ENCODE results near the gene P4HB.
A peak's percentile ranks its signal among the peaks of the same experiment; 100 is the strongest.

P4HB gene

DNA sequence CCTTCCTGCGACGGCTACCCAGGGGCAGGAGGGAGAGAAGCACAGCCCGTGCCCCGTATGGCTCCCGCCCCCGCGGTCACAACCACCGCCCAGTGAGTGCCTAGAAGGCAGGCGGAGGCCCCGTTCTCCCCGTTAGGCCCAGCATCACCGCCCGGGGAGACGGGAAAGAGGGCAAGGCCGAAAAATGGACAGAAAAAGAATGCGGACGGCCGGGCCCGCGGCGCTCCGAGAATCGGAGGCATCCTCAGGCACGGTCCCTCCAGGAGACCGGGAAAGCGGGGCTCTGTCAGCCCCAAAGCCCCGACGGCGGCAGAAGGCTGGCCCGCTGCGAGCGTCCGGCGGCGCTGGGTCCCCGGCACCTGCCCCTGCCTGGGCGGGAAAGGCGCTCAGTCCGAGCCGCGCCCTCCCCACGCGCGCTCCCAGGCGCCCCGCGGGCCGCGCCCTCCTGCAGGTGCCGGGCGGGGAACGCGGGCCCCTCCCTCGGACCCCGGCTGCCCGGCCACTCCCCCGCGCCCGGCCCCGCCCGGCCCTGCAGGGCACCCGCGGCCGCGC lies 27.7 kb downstream of the P4HB start:
- DNase-seq (ENCODE audit: low read depth in 2 of 2): peak in 1 of 2 donors; percentile 17

GRCh38 chr17:81831957-81832607 lies 28.3 kb downstream of the P4HB start:
- peak; percentile 13 to 16 for DNase-seq (ENCODE audit: low read depth in 2 of 2)

DNA sequence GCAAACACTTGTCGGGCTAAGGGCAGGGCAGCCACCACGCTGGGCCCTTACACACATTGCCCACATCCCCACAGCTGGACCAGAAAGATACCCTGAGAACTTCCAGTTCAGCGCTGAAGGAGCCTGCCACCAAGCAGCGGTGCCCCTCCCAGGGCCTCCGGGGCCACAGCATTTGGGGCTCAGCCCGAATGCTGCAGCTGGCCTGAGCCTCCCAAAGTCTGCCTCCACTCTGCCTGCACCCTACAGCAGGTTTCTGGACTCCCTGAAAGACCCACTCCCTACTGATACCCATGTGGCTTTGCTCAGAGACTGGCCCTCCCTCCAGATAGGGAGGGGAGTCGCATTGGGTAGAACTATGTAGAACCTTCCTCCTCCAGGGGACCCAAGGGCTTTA lies 28.8 kb downstream of the P4HB start:
- no peak for DNase-seq (ENCODE audit: low read depth in 2 of 2)

- no peak for DNase-seq (ENCODE audit: low read depth in 2 of 2)
Measured at GRCh38 chr17:81829858-81830257, 30.5 kb downstream of the P4HB start.

- no peak for DNase-seq (ENCODE audit: low read depth in 2 of 2)
Measured at GRCh38 chr17:81828656-81829055, 31.7 kb downstream of the P4HB start.

GRCh38 chr17:81825841-81826466 lies 34.4 kb downstream of the P4HB start:
- no peak for DNase-seq (ENCODE audit: low read depth in 2 of 2)

- DNase-seq (ENCODE audit: low read depth in 2 of 2): no peak
Measured at GRCh38 chr17:81824595-81824994, 35.7 kb downstream of the P4HB start.

- DNase-seq (ENCODE audit: low read depth in 2 of 2): no peak
Measured at GRCh38 chr17:81823820-81824550, 36.4 kb downstream of the P4HB start.

- no peak for DNase-seq (ENCODE audit: low read depth in 2 of 2)
Measured at GRCh38 chr17:81822996-81823819, 37.1 kb downstream of the P4HB start.

DNA sequence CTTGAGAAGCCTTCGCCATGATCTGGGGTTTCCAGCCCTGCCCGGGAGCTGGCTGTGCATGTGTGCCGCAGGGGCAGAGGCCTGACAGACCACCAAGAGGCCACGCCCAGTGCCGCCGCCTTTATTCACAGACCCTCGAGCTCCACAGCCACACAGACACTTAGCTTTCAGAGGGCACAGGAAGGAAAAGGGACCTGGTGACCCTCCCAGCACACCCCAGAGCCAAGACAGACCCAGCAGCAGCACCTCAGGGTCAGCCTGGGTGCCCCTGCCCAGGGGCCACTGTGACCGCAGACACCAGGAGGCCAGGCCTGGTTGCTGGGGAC lies 38.1 kb downstream of the P4HB start:
- no peak for DNase-seq (ENCODE audit: low read depth in 2 of 2)

GRCh38 chr17:81821603-81822311 lies 38.6 kb downstream of the P4HB start:
- no peak for DNase-seq (ENCODE audit: low read depth in 2 of 2)

DNA sequence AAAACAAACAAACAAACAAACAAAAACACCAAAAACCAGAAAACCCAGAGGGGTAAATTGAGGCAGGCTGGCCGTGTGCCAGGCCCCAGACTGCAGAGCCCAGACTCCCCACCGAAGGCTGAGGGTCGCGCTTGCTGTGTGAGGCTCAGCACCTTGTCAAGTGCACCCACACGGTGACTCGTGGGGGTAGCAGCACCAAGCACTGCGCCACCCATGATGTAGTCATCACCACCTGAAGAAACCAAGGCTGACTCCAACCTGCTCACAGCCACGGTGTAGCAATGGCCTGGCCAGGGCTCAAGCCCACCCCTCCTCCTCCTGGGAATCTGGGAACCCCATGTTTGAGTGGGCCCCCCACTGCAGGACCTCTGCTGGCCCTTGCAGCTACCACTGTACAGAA lies 39.2 kb downstream of the P4HB start:
- DNase-seq (ENCODE audit: low read depth in 2 of 2): no peak

GRCh38 chr17:81819708-81820107 lies 40.6 kb downstream of the P4HB start:
- DNase-seq (ENCODE audit: low read depth in 2 of 2): no peak

GRCh38 chr17:81817758-81818147 lies 42.6 kb downstream of the P4HB start:
- no peak for DNase-seq (ENCODE audit: low read depth in 2 of 2)

GRCh38 chr17:81815646-81815986 lies 44.7 kb downstream of the P4HB start:
- no peak for DNase-seq (ENCODE audit: low read depth in 2 of 2)

GRCh38 chr17:81814748-81815645 lies 45.3 kb downstream of the P4HB start:
- DNase-seq (ENCODE audit: low read depth in 2 of 2): no peak

DNA sequence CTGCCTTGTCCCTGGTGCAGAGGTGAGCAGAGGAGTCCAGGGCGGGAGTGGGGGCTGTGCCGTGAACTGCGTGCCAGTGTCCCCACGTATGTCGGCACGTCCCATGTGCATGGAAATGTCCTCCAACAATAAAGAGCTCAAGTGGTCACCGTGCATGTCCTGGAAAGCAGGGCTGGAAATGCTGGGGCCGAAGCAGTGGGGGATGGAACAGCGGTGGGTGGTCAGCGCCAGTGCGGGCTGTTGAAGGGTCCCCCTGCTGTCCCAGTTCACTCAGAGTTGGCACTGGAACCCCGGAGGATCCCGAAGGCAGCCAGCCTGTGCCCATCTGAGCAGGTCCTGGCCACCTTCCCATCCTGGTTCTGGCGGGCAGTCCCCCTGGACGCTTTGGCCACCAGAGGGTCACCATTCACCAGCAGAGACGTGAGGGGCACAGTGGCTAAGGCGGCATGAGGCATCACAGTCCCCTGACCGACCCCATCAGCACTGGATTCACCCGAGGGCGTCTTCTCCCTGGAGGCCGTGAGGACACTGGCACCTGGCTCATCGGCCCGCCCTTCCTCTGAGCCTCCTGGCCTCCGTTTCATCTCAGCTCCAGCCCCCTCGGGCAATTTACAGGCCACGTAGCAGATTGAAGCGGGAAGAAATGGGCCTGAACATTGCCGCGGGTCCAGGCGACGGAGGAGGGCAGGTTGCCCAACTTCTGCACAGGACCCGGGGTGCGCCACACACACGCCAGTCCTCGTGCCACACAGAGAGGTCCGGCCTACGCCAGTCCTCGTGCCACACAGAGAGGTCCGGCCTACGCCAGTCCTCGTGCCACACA lies 46.3 kb downstream of the P4HB start:
- no peak for DNase-seq (ENCODE audit: low read depth in 2 of 2)

GRCh38 chr17:81813371-81813684 lies 47.0 kb downstream of the P4HB start:
- no peak for DNase-seq (ENCODE audit: low read depth in 2 of 2)

DNA sequence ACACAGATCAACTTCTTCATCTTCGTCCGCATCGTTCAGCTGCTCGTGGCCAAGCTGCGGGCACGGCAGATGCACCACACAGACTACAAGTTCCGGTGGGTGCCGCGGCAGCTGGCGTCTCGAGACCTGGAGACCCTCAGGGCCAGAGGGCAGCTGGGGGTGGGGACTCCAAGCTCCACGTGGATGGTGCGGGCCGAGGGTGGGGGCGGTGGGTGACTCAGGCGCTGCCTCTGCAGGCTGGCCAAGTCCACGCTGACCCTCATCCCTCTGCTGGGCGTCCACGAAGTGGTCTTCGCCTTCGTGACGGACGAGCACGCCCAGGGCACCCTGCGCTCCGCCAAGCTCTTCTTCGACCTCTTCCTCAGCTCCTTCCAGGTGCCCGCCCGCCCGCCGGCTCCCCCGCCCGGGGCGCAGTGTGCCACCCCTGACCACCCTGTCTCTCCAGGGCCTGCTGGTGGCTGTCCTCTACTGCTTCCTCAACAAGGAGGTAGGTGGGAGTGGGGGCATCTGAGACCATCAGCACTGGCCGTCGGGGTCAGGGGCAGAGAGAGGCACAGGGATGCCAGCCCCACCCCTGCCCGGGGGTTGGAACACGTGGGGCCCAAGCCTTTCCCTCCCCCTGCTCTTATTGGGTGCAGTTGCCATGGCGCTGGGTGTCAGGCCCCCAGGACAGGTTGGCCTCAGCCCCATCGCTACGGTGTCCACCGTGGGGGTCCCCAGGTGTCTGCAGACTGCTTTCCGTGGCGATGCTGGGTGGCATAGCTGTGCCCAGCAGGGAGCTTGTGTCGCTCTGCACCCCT lies 47.6 kb downstream of the P4HB start:
- no peak for DNase-seq (ENCODE audit: low read depth in 2 of 2)
